GM19099 (cell line): ENCODE results near the gene FAM161B.

Experiments used
- POLR2A ChIP-seq: IDR thresholded peaks from 3 replicates; pipeline ENCODE4 v1.6.1; 2011; ENCODE audit warnings: low read depth; ENCODE audit not compliant: insufficient read length; ENCODE audit errors: extremely low read depth

The FAM161B gene

DNA sequence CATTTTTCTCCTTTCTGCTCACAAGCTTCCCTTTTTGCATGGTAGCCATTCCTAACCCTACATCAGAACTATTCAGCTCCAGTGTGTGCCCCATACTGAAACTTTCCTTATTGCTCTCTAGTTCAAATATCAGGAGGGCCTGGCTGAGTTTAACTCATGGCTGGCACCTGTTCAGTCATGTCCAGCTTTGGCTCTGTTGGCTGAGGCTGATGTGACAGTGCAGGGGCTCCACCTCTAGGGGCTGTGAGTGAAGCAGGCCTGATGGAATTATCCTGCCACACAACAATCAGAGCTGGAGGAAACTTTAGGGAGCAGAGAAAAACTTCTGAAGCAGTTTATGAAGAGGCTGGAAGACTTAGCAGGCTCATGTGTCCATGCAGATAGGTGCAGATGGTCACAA, 8.7 kb upstream of the FAM161B start:
- no peak for TF ChIP-seq POLR2A

DNA sequence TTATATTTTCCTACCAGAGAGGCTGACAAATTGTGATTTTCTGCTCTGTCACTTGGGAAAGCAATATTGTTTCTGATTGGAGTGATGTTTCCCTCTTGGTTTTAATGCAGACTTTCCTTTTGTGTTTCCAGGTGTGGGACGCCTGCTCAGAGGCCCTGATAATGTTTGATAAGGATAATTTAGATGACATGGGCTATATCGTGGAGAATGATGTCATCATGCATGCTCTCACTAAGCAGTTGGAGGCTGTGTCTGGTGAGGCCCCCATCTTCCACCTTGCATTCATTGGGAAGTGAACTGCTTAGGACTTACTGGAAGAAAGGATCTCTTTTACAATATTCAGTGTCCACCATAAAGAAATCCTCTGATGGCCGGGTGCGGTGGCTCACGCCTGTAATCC, 5.8 kb upstream of the FAM161B start:
- no peak for TF ChIP-seq POLR2A

GRCh38 chr14:73953731-73954130, 3.8 kb upstream of the FAM161B start:
- TF ChIP-seq POLR2A, result no peak

GRCh38 chr14:73945159-73945670, 4.7 kb downstream of the FAM161B start:
- TF ChIP-seq POLR2A, result no peak

- no peak for TF ChIP-seq POLR2A
Measured at GRCh38 chr14:73944432-73945158, 5.3 kb downstream of the FAM161B start.

- TF ChIP-seq POLR2A, result no peak
Measured at GRCh38 chr14:73943083-73943482, 6.8 kb downstream of the FAM161B start.

DNA sequence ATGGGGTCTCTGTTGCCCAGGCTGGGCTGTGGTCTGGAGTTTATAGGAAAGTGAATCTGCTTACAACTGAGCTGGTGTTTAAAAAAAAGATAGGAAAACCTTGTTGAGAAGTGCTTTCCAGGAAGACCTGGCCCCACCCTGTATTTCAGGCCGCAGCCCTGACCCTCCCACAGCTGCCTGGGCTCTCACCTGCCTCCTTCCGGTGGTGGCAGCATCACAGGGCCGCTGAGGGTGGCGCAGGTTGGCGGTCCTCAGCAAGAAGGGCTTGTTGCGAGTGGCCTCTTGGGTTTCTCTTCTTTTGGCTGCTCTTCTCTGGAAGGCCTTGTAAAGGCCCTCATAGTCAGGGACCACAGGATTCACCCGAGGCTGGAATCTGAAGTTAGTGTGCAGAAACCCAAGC, 7.7 kb downstream of the FAM161B start:
- TF ChIP-seq POLR2A, result no peak

DNA sequence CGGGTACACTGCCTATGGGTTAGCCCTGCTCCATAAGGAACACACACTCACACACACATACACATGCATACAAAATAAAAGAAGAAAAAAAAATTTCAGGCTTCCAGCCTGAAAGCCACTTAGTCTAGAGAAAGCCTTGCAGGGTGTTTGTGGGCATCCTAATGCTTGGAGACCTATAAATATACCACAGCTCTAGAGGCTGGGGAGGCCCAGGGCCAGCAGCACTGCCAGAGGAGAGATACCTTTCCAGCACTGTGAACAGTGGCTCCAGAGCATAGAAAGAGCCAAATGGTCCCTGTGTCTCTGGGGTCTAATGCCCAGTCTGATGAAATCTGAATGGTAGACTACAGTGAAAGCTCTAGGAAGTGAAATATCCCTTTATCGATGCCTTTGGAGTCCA, 12.9 kb downstream of the FAM161B start:
- no peak for TF ChIP-seq POLR2A

GRCh38 chr14:73936548-73936947, 13.3 kb downstream of the FAM161B start:
- no peak for TF ChIP-seq POLR2A

DNA sequence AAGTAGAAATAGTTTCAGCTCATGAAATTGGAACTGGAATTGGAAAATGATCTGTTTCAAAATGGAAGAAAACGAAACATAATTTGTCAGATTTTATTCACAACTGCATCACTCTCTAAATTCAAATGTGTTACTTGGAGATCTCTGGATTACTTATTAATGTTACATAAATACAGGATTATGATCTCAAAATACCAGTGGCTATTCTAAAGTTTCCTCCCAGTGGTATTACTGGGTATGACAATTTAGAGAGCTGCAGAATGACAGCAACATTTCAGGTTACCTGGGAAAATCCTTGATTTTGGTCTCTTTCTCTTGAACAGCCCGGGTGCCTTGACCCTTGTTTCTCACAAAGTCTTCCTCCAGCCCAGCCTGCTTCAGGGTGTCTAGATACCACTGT, 14.2 kb downstream of the FAM161B start:
- TF ChIP-seq POLR2A, result no peak

DNA sequence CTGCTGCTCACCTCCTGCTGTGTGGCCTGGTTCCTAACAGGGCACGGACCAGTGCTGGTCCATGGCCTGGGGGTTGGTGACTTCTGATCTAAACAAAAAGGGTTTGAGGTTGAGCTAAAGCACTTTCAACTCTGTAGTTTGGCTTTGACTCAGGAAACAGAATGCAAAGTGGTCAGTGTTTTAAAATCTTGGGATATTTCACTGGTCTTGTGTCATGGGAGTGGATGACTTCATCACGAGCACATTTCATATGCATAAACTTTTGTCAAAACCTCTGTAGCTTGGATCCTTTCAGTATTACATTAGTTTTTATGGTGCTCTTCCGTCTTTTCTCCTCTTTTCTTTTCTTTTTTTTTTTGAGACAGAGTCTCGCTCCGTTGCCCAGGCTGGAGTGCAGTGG, 25.6 kb downstream of the FAM161B start:
- TF ChIP-seq POLR2A, result no peak

DNA sequence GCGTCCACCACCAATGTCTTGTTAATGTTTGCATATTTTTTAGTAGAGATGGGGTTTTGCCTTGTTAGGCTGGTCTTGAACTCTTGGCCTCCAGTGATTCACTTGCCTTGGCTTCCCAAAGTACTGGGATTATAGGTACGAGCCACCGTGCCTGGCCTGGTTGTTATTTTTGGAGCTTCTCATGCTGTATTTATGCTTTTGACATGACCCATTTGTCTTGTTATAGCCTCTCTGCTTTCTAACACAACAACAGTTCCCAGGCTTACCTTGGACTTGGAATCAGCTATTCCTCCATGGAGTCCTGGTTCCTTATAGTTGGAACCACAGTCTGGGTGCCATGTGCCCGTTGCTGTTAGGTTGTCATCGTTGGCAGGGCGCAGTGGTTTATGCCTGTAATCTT, 33.6 kb downstream of the FAM161B start:
- no peak for TF ChIP-seq POLR2A

DNA sequence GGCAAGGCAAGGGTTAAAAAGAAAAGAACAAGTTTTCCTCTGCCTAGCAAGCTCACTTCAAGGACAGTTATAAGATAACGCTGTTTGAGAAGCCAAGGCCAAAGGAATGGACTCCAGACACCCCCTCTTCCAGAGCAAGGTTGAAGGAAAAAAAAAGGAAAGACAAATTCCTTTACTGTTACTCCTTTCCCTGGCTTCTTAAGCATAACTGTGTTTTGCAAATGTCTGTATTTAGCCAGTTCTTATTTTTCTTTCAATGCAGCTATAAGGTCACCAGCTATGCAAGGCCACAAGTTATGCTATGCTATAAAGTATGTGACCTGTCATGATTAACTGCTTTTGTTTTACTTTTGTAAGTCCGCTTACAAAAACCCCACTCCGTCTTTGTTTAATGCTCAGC, 36.6 kb downstream of the FAM161B start:
- TF ChIP-seq POLR2A, result no peak

DNA sequence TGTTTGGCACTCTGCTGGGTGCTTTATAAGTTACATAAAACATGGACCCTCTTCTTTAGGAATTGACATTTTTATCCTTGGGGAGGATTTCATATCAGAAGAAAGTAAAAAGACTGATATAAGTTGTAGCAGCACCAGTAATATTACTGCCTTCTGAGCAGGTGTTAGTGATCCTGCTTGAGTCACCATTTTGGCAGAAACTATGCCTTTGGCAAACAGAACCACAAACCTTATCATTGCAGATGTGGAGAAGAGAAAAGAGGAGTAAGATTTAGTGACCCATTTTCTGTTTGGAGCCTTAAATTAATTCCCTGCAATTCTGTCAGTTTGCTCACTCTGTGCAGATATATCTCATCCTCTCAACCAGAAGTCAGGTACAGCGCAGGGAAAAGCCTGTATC, 40.2 kb downstream of the FAM161B start:
- TF ChIP-seq POLR2A, result no peak

DNA sequence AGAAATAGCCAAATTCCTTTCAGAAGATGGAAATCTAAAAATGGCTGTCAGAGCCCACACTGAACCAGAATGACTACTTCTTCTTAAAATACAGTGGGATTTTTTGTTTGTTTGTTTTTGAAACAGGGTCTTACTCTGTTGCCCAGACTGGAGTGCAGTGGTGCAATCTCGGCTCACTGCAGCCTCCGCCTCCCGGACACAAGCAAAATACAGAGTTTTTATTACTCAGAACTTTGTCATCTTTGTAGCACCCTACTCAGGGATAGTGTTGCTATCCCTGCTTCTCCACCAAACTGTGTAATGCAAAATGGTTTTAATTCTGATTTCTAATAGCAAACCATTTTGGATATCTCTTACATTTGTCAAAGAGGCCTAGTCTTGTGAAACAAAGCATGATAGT, 46.9 kb downstream of the FAM161B start:
- no peak for TF ChIP-seq POLR2A

DNA sequence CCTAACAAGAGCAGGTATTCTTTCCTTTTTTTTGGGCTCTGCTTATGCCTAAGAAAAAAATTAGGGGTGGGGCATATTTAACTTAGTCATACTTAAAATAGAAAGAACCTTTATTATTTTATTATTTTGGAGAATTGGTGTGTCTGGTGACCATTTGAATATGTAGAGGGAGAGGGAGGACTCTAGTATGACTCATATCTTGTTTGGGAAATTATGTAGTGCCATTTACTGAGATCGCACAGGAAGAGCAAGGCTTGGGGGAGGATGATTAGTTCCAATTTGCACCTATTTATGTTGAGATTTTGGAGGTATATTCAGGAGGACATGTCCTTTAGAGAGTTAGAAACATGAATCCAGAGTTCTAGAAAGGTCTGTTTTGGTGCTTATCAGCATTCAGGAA, 53.4 kb downstream of the FAM161B start:
- no peak for TF ChIP-seq POLR2A

DNA sequence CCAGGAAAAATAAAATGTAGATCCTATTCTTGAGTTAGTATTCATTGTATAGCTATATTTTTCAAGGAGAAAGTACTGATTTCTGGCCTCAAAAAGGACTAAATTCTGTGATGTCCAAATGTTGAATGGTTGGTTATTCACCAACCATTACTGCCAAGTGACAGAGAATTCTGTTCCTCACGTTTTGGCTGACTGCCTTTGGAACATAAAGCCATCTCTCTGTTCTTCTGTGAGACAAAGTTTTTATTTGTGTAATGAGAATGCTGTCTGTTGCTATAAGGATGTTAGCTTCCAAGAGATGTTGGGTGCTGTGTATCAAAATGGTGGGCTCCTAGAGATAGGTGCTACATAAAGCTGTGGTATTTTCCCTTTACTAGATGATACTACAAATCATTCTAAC, 54.0 kb downstream of the FAM161B start:
- no peak for TF ChIP-seq POLR2A
